ENCODE measurements around the gene WHAMM. TPM values are rescaled to one million over a fixed set of nuclear protein-coding genes. Genes with fewer than 3 reads are reported as not detected.

The WHAMM gene
- total and polyA plus RNA-seq, 3 donors from 2014 or later, result 5.3 to 11.0 (median 9.8) TPM

DNA sequence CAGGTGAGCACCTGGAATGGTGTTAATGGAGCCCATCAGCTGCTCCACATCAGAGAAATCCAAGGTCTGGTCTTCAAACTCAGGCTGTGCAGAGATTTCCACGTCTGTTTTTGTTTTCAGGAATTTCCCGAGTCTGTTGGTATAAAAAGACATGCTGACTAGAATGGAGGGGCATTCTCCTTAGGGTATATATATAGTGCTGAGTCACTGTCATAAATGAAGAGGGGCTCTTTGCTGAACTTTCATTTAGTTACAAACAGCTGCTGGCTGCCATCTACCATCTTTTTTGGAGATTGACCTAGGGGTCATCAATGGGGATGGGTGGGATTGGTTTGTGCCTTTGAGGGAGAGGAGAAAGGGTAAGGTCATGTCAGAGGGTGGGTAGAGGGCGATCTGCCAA lies 30.7 kb upstream of the WHAMM start:
- Histone ChIP-seq H3K36me3 (ENCODE audit: low read depth, missing control alignments) (no peaks in the 10 kb centered on the region), H3K4me1 (no peaks in the 10 kb centered on the region)

GRCh38 chr15:82781349-82781748 lies 28.1 kb upstream of the WHAMM start:
- intact Hi-C loops (cut with DNase I; ENCODE audit: low total_unique reads), result no loop called here
- DNase-seq, result no peak
- Histone ChIP-seq H3K36me3 (ENCODE audit: low read depth, missing control alignments) (no peaks in the 10 kb centered on the region), H3K27me3 (no peaks in the 10 kb centered on the region), H3K4me1 (no peaks in the 10 kb centered on the region), H3K27ac (no peak overlapping the region), H3K4me3 (no peak overlapping the region), H3K9me3 (no peaks in the 10 kb centered on the region)
- 79 to 88% methylated on average over 2 to 4 of the region's 4 CpGs for WGBS, 2 donors
- TF ChIP-seq POLR2A (IDR thresholded peaks at IDR 0.05), result no peak
- TF ChIP-seq, protein P1, sequence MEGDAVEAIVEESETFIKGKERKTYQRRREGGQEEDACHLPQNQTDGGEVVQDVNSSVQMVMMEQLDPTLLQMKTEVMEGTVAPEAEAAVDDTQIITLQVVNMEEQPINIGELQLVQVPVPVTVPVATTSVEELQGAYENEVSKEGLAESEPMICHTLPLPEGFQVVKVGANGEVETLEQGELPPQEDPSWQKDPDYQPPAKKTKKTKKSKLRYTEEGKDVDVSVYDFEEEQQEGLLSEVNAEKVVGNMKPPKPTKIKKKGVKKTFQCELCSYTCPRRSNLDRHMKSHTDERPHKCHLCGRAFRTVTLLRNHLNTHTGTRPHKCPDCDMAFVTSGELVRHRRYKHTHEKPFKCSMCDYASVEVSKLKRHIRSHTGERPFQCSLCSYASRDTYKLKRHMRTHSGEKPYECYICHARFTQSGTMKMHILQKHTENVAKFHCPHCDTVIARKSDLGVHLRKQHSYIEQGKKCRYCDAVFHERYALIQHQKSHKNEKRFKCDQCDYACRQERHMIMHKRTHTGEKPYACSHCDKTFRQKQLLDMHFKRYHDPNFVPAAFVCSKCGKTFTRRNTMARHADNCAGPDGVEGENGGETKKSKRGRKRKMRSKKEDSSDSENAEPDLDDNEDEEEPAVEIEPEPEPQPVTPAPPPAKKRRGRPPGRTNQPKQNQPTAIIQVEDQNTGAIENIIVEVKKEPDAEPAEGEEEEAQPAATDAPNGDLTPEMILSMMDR (IDR thresholded peaks at IDR 0.05), result no peak

More for the DNA sequence above, 30.7 kb upstream of the WHAMM start:
- no peaks in the 10 kb centered on the region for H3K9me3 ChIP-seq
- H3K27me3 ChIP-seq, result no peaks in the 10 kb centered on the region
- intact Hi-C loops (cut with DNase I; ENCODE audit: low total_unique reads), result no loop called here
- H3K27ac ChIP-seq, result no peak overlapping the region
- TF ChIP-seq POLR2A (IDR thresholded peaks at IDR 0.05), result no peak
- TF ChIP-seq, protein P1 (IDR thresholded peaks at IDR 0.05), result no peak
- no peak for DNase-seq
- WGBS, 2 donors, result 78 to 83% methylated on average over 3 of the region's 3 CpGs
- H3K4me3 ChIP-seq, result no peak overlapping the region

DNA sequence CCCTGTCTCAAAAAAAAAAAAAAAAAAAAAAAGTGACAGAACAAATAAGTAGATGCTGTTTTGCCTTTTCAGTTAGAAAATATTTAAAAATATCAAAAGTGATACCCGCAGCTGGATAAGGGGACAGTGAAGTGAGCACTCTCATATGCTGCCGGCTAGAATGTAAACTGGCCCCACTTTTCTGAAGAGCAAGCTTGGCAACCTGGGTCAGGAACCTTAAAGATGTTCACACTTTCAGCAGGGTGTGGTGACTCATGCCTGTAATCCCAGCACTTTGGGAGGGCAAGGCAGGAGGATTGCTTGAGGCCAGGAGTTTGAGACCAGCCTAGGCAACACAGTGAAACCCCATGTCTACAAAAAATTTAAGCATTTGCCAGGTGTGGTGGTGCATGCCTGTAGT lies 20.9 kb upstream of the WHAMM start:
- Histone ChIP-seq H3K27ac (no peak overlapping the region), H3K4me3 (no peak overlapping the region), H3K36me3 (ENCODE audit: low read depth, missing control alignments) (no peaks in the 10 kb centered on the region), H3K9me3 (no peaks in the 10 kb centered on the region), H3K27me3 (no peaks in the 10 kb centered on the region), H3K4me1 (no peaks in the 10 kb centered on the region)
- intact Hi-C loops (cut with DNase I; ENCODE audit: low total_unique reads), result no loop called here
- 89 to 97% methylated on average over 2 of the region's 2 CpGs for WGBS, 2 donors
- TF ChIP-seq POLR2A (IDR thresholded peaks at IDR 0.05), result no peak
- DNase-seq, result no peak

DNA sequence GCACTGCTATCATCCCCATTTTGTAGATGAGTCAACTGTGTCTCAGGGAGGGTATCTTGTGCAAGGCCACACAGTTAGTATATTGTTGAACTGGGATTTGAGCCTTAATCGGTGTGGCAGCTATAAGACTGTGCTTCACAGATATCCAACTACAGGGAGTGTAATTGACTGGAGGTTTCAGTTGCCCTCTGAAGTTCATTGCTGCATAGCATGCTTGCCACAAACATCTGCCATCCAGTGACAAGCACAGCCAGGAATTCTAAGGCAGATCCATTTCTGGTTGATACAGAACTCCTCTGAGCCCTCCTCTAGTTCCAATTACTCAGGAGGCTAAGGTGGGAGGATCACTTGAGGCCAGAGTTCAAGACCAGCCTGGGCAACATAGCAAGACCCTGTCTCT lies 19.9 kb upstream of the WHAMM start:
- Histone ChIP-seq H3K27me3 (no peaks in the 10 kb centered on the region), H3K4me1 (no peaks in the 10 kb centered on the region), H3K4me3 (no peak overlapping the region), H3K27ac (no peak overlapping the region), H3K9me3 (no peaks in the 10 kb centered on the region), H3K36me3 (ENCODE audit: low read depth, missing control alignments) (no peaks in the 10 kb centered on the region)
- 90 to 95% methylated on average over 1 of the region's 1 CpG for WGBS, 2 donors
- intact Hi-C loops (cut with DNase I; ENCODE audit: low total_unique reads), result no loop called here
- DNase-seq, result no peak
- TF ChIP-seq, protein P1 (IDR thresholded peaks at IDR 0.05), result no peak

DNA sequence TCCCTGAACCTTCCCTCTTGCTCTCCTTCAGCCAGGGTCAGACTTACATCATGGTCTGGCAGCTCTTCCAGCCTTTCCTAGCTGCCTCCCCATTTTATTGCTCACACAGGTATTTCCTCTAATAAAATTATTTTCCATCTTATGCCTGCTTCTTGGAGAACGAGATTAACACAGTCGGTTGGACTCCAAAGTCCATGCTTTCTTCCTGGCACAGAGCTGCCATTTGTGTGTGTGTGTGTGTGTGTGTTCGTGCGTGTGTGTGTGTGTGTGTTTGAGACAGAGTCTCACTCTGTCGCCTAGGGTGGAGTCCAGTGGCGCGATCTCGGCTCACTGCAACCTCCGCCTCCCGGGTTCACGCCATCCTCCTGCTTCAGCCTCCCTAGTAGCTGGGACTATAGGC lies 19.1 kb upstream of the WHAMM start:
- H3K36me3 ChIP-seq (ENCODE audit: low read depth, missing control alignments), result no peaks in the 10 kb centered on the region
- no peaks in the 10 kb centered on the region for H3K4me1 ChIP-seq
- no peak for TF ChIP-seq POLR2A (IDR thresholded peaks at IDR 0.05)
- TF ChIP-seq, protein P1 (IDR thresholded peaks at IDR 0.05), result no peak
- H3K4me3 ChIP-seq, result no peak overlapping the region
- 60 to 71% methylated on average over 11 of the region's 11 CpGs for WGBS, 2 donors
- H3K27ac ChIP-seq, result no peak overlapping the region
- DNase-seq, result no peak
- intact Hi-C loops (cut with DNase I; ENCODE audit: low total_unique reads), result no loop called here
- no peaks in the 10 kb centered on the region for H3K27me3 ChIP-seq
- H3K9me3 ChIP-seq, result no peaks in the 10 kb centered on the region
